Progenitor cell of endocrine pancreas (in vitro differentiated cells): Measurements from ENCODE around the gene PRDM11. TPM values are rescaled to one million over a fixed set of nuclear protein-coding genes. Genes with fewer than 3 reads are reported as not detected.

ENCODE experiments used
- DNase-seq: peaks from one replicate; pipeline ENCODE4 v3.0.0; 2021; ENCODE audit warnings: low spot score; ENCODE audit not compliant: unreplicated experiment
- H3K27ac Mint-ChIP-seq: 2 replicates; pipeline ENCODE4 v1.8.0; 2021; ENCODE audit warnings: mild to moderate bottlenecking, moderate library complexity, mixed read lengths
- H3K27me3 Mint-ChIP-seq: 2 replicates; pipeline ENCODE4 v1.8.0; 2021; ENCODE audit warnings: mixed read lengths
- H3K36me3 Mint-ChIP-seq: 2 replicates; pipeline ENCODE4 v1.8.0; 2022; ENCODE audit warnings: mixed read lengths; ENCODE audit not compliant: insufficient read depth
- H3K4me1 Mint-ChIP-seq: 2 replicates; pipeline ENCODE4 v1.8.0; 2021; ENCODE audit warnings: low read depth, mixed read lengths
- H3K4me3 Mint-ChIP-seq: 2 replicates; pipeline ENCODE4 v1.8.0; 2021; ENCODE audit warnings: low read depth, mild to moderate bottlenecking, moderate library complexity, mixed read lengths
- H3K9me3 Mint-ChIP-seq: 2 replicates; pipeline ENCODE4 v1.8.0; 2021; ENCODE audit warnings: low read depth, mixed read lengths
- total RNA-seq: library from RNA; stranded (reverse); gene quantifications from 2 replicates; pipeline ENCODE4 v1.2.1, GENCODE V29; 2021
- TF ChIP-seq, protein P1 (sequence below): fragments of 200-600 bp; sonication (generic); IDR thresholded peaks from one replicate; pipeline ENCODE4 v1.5.0; 2021; ENCODE audit warnings: antibody characterized with exemption, mild to moderate bottlenecking; ENCODE audit not compliant: unreplicated experiment

Gene PRDM11
- total RNA-seq, 1 donor from 2014 or later = 27.1 TPM

DNA sequence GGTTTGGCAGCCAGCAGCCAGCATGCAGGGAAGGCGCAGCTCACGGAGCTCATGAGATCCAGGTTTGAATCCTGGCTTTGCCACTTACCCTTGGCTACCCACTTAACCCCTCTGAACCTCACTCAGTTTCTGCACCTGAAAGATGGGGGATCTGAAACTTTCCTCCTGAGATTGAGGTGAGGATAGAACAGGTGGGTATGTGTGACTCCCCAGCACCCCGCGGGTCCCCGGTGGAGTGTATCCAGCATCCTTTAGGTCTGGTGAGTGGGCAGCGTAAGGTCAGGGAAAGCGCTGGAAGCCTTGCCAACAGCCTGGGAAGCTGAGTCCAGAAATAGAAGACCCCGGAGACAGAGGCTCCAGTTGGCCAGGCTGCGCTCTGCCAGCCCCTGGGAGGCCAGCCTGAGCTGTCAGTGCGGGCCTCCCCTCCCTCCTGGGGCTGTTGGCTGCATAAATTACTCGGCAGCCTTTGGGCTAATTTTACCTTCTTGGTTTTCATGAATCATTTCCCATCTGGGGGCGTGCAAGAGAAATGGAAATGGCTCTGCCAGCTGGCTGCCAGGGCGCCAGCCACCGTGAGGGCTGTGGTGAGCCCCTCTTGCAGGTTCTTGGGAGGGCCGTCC is 17.6 kb downstream of the PRDM11 start:
- TF ChIP-seq, protein P1, sequence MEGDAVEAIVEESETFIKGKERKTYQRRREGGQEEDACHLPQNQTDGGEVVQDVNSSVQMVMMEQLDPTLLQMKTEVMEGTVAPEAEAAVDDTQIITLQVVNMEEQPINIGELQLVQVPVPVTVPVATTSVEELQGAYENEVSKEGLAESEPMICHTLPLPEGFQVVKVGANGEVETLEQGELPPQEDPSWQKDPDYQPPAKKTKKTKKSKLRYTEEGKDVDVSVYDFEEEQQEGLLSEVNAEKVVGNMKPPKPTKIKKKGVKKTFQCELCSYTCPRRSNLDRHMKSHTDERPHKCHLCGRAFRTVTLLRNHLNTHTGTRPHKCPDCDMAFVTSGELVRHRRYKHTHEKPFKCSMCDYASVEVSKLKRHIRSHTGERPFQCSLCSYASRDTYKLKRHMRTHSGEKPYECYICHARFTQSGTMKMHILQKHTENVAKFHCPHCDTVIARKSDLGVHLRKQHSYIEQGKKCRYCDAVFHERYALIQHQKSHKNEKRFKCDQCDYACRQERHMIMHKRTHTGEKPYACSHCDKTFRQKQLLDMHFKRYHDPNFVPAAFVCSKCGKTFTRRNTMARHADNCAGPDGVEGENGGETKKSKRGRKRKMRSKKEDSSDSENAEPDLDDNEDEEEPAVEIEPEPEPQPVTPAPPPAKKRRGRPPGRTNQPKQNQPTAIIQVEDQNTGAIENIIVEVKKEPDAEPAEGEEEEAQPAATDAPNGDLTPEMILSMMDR = no peak
- Mint-ChIP-seq H3K27ac (no peak overlapping the region), H3K27me3 (no peaks in the 10 kb centered on the region), H3K4me3 (no peak overlapping the region), H3K4me1 (no peaks in the 10 kb centered on the region), H3K9me3 (no peaks in the 10 kb centered on the region), H3K36me3 (no peaks in the 10 kb centered on the region)
- DNase-seq = no peak

- Mint-ChIP-seq H3K9me3 (no peaks in the 10 kb centered on the region), H3K4me1 (no peaks in the 10 kb centered on the region), H3K36me3 (no peaks in the 10 kb centered on the region), H3K27me3 (no peaks in the 10 kb centered on the region), H3K27ac (no peak overlapping the region), H3K4me3 (no peak overlapping the region)
- DNase-seq = no peak
- TF ChIP-seq, protein P1 = no peak
Measured at GRCh38 chr11:45165386-45165785, 18.9 kb downstream of the PRDM11 start.

- Mint-ChIP-seq H3K4me3 (no peak overlapping the region), H3K36me3 (no peaks in the 10 kb centered on the region), H3K9me3 (no peaks in the 10 kb centered on the region), H3K27me3 (no peaks in the 10 kb centered on the region), H3K4me1 (no peaks in the 10 kb centered on the region), H3K27ac (no peak overlapping the region)
- TF ChIP-seq, protein P1 = no peak
- no peak for DNase-seq
Measured at GRCh38 chr11:45165806-45166603, 19.6 kb downstream of the PRDM11 start.

- Mint-ChIP-seq H3K27me3 (no peaks in the 10 kb centered on the region), H3K4me1 (no peaks in the 10 kb centered on the region), H3K27ac (no peak overlapping the region), H3K36me3 (no peaks in the 10 kb centered on the region), H3K9me3 (no peaks in the 10 kb centered on the region), H3K4me3 (no peak overlapping the region)
- DNase-seq = no peak
- TF ChIP-seq, protein P1 = no peak
Measured at GRCh38 chr11:45166604-45166897, 20.1 kb downstream of the PRDM11 start.

- TF ChIP-seq, protein P1 = no peak
Measured at GRCh38 chr11:45167283-45167682, 20.8 kb downstream of the PRDM11 start.

More at GRCh38 chr11:45167283-45167682, 20.8 kb downstream of the PRDM11 start:
- Mint-ChIP-seq H3K27me3 (no peaks in the 10 kb centered on the region), H3K4me1 (no peaks in the 10 kb centered on the region), H3K4me3 (no peak overlapping the region), H3K27ac (no peak overlapping the region), H3K36me3 (no peaks in the 10 kb centered on the region), H3K9me3 (no peaks in the 10 kb centered on the region)
- no peak for DNase-seq
